Measurements from ENCODE around the gene FAM222B.

GRCh38 chr17:28873839-28874238 is 31.2 kb upstream of the FAM222B start:
- TF ChIP-seq CTCF (IDR thresholded peaks at IDR 0.05; ENCODE audit: poor library complexity, severe bottlenecking): no peak
- no peak for TF ChIP-seq EP300 (conservative IDR thresholded peaks at IDR 0.05; ENCODE audit: poor library complexity, severe bottlenecking)
- no peak for TF ChIP-seq SMC3 (conservative IDR thresholded peaks at IDR 0.05; ENCODE audit: poor library complexity)
